HL-60/S4 (cell line): ENCODE results near the gene RPUSD4.

Experiments used
- in situ Hi-C: fragments of 300-500 bp; cut with MboI; formaldehyde crosslinking; loops from 2 replicates; pipeline ENCODE4 v1.14.3; 2022; ENCODE audit warnings: low sequenced_read_pairs

The RPUSD4 gene

GRCh38 chr11:126214441-126214840 lies 3.0 kb upstream of the RPUSD4 start:
- in situ Hi-C loops, result no loop called here

GRCh38 chr11:126212089-126212660 lies 725 bp upstream of the RPUSD4 start:
- in situ Hi-C loops, result no loop called here

DNA sequence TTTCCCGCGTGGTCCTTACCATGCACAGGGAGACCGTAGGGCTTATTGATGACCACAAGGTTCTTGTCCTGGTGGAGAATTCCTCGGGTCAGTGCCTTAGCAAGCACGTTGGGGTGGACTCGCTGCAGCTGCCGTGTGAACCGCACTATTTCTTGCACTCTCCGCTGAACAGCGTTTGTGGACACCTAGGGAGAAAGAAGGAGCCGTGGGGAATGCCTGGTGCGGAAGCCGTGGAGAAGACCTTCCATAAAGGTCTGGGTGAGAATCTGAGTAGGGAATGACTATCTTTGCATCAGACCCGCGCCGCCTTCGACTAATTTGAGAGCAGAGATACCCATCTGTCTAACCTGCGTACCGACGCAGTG lies 597 bp downstream of the RPUSD4 start:
- in situ Hi-C loops, result no loop called here

- in situ Hi-C loops, result no loop called here
Observed at GRCh38 chr11:126207896-126208295, 3.6 kb downstream of the RPUSD4 start.

DNA sequence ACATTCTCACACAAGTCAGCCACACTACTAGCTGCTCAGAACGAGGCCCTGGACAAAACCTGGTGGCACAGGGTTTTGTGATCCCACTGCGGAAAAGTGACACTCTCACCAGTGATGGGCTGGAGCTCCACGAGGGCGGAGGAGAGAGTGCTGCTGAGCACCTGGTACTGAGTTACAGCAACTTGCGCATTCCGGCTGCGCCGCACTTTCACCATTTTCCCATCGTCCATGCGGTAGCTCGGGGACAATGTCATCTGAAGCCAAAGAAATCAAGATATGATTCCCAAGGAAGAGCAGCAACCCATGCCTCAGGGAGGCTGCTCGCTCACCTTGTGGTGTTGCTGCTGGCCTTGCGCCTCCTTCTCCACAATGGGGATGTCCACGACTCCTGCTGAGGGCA lies 6.1 kb downstream of the RPUSD4 start:
- in situ Hi-C loops, result no loop called here

DNA sequence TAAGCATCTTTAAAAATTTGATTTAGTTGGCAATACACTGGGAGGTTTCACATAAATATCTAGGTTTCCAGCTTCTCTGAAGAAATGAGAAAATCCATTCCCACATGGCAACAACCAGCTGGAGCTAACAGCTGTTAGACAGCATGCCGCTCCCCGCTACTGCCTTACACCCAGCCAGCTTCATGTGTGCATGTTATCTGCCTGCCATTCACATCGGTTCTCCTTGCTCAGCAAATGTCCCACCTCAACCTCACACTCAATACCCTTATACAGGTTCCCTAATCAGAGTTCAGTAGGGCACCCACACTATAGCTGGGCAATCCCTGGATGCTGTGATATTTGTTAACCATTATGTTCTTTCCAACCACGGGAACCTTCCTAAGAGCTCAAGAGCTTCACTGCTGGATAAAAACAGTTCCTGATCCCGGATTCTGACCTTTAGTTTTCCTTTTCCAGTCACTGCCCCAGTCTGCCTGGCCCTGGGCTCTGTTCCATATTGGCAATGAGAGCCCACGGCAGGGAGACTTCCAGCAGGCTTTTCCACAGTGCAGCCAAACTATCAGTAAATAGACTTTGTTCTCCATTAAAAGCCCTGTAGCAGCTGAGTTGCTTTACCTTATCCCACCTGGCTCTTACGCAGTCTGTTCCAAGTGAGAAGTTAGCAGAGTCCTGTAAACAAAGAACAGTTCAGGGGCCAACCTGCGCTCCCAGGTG lies 8.6 kb downstream of the RPUSD4 start:
- in situ Hi-C loops, result no loop called here

- in situ Hi-C loops, result loop anchor here (10.0 kb wide), 1 partner anchor 274 kb away; no protein-coding TSS in a partner anchor
Observed at GRCh38 chr11:126198648-126199047, 12.8 kb downstream of the RPUSD4 start.

DNA sequence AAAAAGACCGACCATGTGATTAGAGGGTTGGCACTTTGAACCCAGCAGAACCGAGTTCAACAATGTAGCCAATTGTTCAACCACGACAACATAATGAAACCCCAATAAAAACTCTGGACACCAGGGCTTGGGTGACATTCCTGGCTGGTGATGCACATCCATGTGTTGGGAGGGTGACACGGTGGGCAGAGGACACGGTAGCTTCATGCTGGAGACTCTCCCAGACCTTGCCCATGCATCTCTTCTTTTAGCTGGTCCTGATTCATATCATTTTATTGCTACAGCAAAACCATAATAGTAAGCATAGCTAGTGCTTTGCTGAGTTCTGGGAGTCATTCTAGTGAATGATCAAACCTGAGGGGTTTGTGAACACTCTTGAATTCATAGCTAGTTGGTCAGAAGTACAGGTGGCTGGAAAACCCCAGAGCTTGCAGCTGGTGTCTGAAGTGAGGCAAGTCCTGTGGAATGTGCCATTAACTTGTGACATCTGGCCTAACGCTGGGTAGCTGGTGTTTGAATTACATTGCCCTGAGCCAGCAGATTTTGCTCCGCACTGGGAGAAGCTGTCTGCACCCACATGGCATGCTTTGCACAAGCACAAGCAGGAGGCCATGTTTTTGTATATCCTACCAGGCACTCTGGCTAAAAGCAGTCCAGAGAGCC lies 14.0 kb downstream of the RPUSD4 start:
- in situ Hi-C loops, result loop anchor here (10.0 kb wide), 1 partner anchor 273 kb away; no protein-coding TSS in a partner anchor

DNA sequence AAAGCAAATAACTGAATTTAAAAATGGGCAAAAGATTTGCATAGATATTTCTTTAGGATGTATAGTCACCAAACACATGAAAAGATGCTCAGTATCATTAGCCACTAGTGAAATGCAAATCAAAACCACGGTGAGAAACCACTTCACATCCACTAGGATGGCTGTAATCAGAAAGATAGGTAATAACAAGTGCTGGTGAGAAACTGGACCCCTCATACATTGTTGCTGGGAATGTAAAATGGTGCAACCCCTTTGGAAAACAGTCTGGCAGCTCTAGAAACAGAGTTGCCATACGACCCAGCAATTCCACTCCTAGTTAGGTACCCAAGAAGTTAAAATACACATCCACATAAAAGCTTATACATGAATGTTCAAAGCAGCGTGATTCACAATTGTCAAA lies 16.3 kb downstream of the RPUSD4 start:
- in situ Hi-C loops, result loop anchor here (10.0 kb wide), 1 partner anchor 270 kb away; no protein-coding TSS in a partner anchor

DNA sequence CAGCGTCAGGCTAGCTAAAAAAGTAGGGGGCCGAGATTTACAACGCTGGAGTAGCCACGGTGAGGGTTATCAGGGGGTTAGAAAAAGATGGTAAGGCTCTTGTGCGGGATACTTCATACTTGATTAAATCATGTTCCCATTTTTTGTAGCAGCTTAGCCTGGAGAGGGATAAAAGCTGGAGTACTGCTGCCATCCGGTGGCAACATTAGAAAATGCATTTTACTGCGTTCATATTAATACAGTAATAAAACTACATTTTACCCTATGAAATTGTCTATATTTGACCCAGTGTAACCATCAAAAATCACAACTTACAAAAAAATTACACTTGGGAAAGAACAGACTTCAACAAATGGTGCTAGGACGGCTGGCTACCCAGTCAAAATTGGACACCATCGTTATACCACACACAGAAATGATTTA lies 17.3 kb downstream of the RPUSD4 start:
- in situ Hi-C loops, result loop anchor here (10.0 kb wide), 1 partner anchor 269 kb away; no protein-coding TSS in a partner anchor

DNA sequence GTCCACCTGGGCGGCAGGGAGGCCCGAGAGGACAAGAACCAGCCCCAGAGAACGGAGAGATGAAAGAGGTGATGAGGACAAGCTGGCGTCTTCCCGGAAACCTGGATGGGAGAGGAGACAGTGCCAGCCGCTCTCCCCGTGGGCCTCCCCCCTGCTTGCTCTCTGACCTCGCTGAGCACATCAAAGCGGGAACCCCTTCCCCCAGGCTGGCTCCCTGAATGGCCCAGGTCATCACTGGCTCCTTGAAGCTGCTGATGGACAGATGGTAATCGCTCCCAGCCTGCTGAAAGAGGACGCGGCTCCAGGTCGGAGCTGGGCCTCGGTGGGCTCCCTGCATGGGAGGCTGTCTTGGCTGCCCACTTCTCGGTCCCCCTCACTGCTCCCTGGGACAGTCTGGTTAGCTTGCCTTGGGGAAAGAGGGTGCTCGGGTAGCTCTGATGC lies 18.4 kb downstream of the RPUSD4 start:
- in situ Hi-C loops, result loop anchor here (10.0 kb wide), 1 partner anchor 268 kb away; no protein-coding TSS in a partner anchor

GRCh38 chr11:126192361-126192760 lies 19.1 kb downstream of the RPUSD4 start:
- in situ Hi-C loops, result loop anchor here (10.0 kb wide), 1 partner anchor 268 kb away; no protein-coding TSS in a partner anchor

DNA sequence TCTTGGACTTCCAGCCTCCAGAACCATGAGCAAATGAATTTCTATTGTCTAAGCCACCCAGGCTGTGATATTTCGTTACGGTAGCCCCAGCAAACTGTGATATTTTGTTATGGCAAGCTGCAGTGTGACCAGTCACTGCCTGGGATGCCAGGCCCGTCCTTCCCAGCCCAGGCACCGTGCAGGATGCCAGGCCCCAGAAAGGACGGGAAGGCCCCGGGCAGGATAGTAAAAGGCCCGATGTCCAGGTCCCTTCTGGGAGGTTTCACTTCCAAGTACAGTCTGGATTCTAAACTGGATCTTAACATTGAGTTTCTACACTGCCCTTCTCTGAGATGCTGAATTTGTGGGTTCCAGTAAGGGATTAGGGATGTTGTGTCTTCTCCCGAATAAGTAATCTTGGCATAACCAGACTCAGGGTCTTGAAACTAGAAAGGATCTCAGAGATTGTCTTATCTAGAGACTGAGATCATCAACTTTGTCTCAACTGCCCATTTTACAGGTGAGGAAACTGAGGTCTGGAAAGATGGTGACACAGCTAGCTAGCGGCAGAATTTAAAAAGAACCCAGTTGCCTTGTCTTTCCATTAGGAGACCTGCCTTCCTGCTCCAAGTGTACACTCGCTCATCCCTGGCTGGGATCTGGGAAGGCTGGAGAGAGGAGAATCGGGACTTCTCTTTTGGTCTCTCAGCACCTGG lies 19.9 kb downstream of the RPUSD4 start:
- in situ Hi-C loops, result loop anchor here (10.0 kb wide), 1 partner anchor 267 kb away; no protein-coding TSS in a partner anchor

GRCh38 chr11:126190792-126191191 lies 20.7 kb downstream of the RPUSD4 start:
- in situ Hi-C loops, result loop anchor here (10.0 kb wide), 1 partner anchor 266 kb away; no protein-coding TSS in a partner anchor

- in situ Hi-C loops, result no loop called here
Observed at GRCh38 chr11:126189109-126189929, 22.1 kb downstream of the RPUSD4 start.

DNA sequence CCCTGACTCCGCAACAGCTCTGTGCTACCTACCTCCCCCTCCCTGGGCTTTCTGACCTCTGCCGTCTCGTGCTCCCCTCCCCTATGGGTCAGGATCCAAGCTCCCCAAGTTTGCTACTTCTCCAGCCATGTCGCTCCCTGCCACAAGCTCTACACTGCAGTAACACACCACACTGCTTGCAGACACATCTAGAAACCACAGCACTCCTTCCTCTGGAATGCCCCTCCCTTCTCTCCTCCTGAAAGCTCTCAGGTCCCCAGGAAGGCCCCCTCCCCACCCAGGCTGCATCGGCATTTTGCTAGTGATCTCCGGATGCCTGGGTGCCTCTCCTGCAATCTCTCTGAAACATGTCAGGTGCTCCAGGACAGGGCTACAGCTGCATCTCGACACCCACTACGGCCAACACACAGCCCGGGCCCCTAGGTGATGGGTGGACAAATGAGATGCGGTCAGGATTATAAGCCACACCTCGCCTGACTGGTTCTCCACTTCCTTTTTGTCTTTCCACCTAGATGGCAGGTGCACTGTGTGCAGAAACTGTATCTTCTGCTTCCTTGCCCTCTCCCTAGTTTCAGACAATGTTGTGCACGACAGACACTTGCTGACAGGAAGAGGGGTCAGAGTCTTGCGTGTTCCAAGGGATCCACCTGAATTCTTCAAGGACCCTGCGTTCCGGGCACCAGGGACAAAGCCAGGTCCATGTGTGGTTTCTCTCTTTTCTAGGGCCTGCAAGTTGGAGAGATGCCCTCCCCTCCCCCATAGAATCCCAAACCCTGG lies 22.9 kb downstream of the RPUSD4 start:
- in situ Hi-C loops, result no loop called here

DNA sequence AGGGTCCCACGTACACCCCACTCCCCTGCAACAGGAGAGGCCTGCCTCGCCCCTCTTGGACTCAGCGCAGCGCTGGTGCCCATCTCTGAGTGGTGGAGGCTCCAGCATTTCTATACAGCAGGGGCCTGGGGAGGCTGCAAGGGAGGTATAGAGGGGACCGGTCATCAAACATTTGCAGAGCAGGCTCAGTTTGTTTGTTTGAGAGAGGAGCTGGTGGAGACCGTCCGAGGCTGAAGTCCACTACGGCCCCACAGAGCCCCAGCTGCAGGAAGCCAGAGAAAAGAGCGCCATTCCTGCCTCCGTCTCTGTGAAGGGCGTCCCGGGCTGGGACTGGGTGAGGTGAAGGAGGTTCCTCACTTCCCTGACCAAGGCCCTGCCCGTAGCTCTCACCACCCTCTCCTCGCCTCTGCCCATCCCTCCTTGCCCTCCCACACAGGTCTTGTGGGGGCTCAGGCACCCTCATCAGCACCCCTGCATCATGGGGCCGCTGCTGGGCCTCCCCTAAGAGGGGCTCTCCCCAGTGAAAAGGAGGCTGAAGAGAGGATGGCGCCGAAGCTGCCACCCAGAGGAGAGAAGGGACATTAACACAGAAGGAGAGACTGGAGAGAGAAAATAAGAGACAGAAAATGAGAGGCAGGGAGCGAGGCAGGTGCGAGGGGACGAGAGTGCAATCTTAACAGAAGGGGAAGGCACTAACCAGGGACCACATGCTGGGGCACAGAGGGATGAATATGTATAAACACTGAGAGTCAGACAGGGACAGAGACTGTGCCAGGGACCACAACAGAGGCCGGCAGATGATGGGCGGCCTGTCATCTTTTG lies 24.5 kb downstream of the RPUSD4 start:
- in situ Hi-C loops, result no loop called here

- in situ Hi-C loops, result no loop called here
Observed at GRCh38 chr11:126186025-126186698, 25.3 kb downstream of the RPUSD4 start.
